CD14-positive monocyte (primary cell): ENCODE data around the gene TIGD3. TPM values are rescaled to one million over a fixed set of nuclear protein-coding genes. Genes with fewer than 3 reads are reported as not detected.

Source experiments
- DNase-seq, 3 donors: peaks; one replicate each; pipeline ENCODE4 v3.0.0-alpha.2; 2011 to 2022
- H2AFZ ChIP-seq: 2 replicates; pipeline ENCODE4 v1.6.0; 2012; ENCODE audit warnings: mild to moderate bottlenecking, low read depth, low read length, inconsistent platforms; ENCODE audit not compliant: insufficient read depth, poor library complexity, severe bottlenecking
- H3K27ac ChIP-seq, 2 donors: 1 replicate in 1 of 2; 2 replicates in 1 of 2; pipeline ENCODE4 v1.5.1; 2012 to 2013; ENCODE audit warnings: low read length in 2 of 2, control low read depth in 1 of 2, inconsistent platforms in 1 of 2, low read depth in 1 of 2, mild to moderate bottlenecking in 1 of 2
- H3K27me3 ChIP-seq, 2 donors: one replicate each; pipeline versions ENCODE4 v1.6.0 to v1.6.1; 2011 to 2013; ENCODE audit warnings: low read length in 2 of 2; ENCODE audit not compliant: control insufficient read depth in 2 of 2, insufficient read depth in 2 of 2
- H3K36me3 ChIP-seq, 2 donors: replicated peaks in 1 of 2; 1 replicate in 1 of 2; 2 replicates in 1 of 2; pipeline versions ENCODE4 v1.5.1 to v1.6.1; 2012 to 2013; ENCODE audit warnings: low read length in 2 of 2, control low read depth in 1 of 2, inconsistent platforms in 1 of 2, mild to moderate bottlenecking in 1 of 2; ENCODE audit not compliant: insufficient read depth in 2 of 2, control insufficient read depth in 1 of 2
- H3K4me1 ChIP-seq, 2 donors: 1 replicate in 1 of 2; 2 replicates in 1 of 2; pipeline versions ENCODE4 v1.5.1 to v1.6.1; 2012 to 2013; ENCODE audit warnings: low read length in 2 of 2, control low read depth in 1 of 2, inconsistent platforms in 1 of 2, mild to moderate bottlenecking in 1 of 2, moderate library complexity in 1 of 2; ENCODE audit not compliant: insufficient read depth in 2 of 2, control insufficient read depth in 1 of 2
- H3K4me2 ChIP-seq: replicated peaks from 2 replicates; pipeline ENCODE3; 2012; ENCODE audit warnings: low read length, moderate library complexity, mild to moderate bottlenecking; ENCODE audit not compliant: poor library complexity, severe bottlenecking; ENCODE audit errors: extremely low read depth
- H3K4me3 ChIP-seq, 3 experiments: fragments of 200-600 bp in 1 of 3; sonication (generic) in 1 of 3; replicated peaks in 1 of 3; 1 replicate in 2 of 3; 2 replicates in 1 of 3; pipeline ENCODE4 v1.5.1; 2011 to 2013; ENCODE audit warnings: low read length in 3 of 3, mild to moderate bottlenecking in 3 of 3, control low read depth in 2 of 3, low read depth in 2 of 3, inconsistent platforms in 1 of 3, moderate library complexity in 1 of 3
- H3K79me2 ChIP-seq: 2 replicates; pipeline ENCODE4 v1.6.0; 2012; ENCODE audit warnings: mild to moderate bottlenecking, control low read depth, inconsistent platforms, low read length, moderate library complexity; ENCODE audit not compliant: insufficient read depth
- H3K9ac ChIP-seq: 2 replicates; pipeline ENCODE4 v1.6.0; 2017; ENCODE audit warnings: low read length, mild to moderate bottlenecking; ENCODE audit not compliant: insufficient read depth, poor library complexity, severe bottlenecking
- H3K9me3 ChIP-seq, 2 donors: replicated peaks in 1 of 2; 1 replicate in 1 of 2; 2 replicates in 1 of 2; pipeline versions ENCODE4 v1.5.1 to v1.6.1; 2012 to 2013; ENCODE audit warnings: low read length in 2 of 2, control low read depth in 1 of 2; ENCODE audit not compliant: control insufficient read depth in 1 of 2, insufficient read depth in 1 of 2
- H4K20me1 ChIP-seq: 2 replicates; pipeline ENCODE4 v1.6.0; 2012; ENCODE audit warnings: mild to moderate bottlenecking, low read length, control low read depth, moderate library complexity; ENCODE audit not compliant: insufficient read depth
- H3K27ac Mint-ChIP-seq, 7 donors: one replicate each; pipeline ENCODE4 v1.8.0; 2020; ENCODE audit warnings: mild to moderate bottlenecking in 7 of 7, mixed read lengths in 7 of 7, moderate library complexity in 6 of 7, inconsistent platforms in 2 of 7
- H3K27me3 Mint-ChIP-seq, 3 donors: one replicate each; pipeline ENCODE4 v1.8.0; 2021 to 2022; ENCODE audit warnings: low read depth in 3 of 3, mild to moderate bottlenecking in 3 of 3, mixed read lengths in 3 of 3, moderate library complexity in 3 of 3, inconsistent platforms in 1 of 3
- H3K36me3 Mint-ChIP-seq, 2 donors: one replicate each; pipeline ENCODE4 v1.8.0; 2020; ENCODE audit warnings: mixed read lengths in 2 of 2, inconsistent platforms in 1 of 2, mild to moderate bottlenecking in 1 of 2
- H3K4me1 Mint-ChIP-seq: one replicate; pipeline ENCODE4 v1.8.0; 2020; ENCODE audit warnings: mild to moderate bottlenecking, mixed read lengths
- H3K4me3 Mint-ChIP-seq, 2 donors: one replicate each; pipeline ENCODE4 v1.8.0; 2020; ENCODE audit warnings: mild to moderate bottlenecking in 2 of 2, mixed read lengths in 2 of 2, moderate library complexity in 1 of 2
- H3K9me3 Mint-ChIP-seq, 7 donors: one replicate each; pipeline ENCODE4 v1.8.0; 2020 to 2022; ENCODE audit warnings: mixed read lengths in 7 of 7, mild to moderate bottlenecking in 6 of 7, moderate library complexity in 6 of 7, inconsistent platforms in 2 of 7
- WGBS: methylation state at CpG from one replicate; pipeline ENCODE4 v1.1.5; 2013; ENCODE audit warnings: missing lambda C conversion rate; ENCODE audit not compliant: insufficient coverage; 5-methylcytosine and 5-hydroxymethylcytosine counted together
- intact Hi-C, 2 donors: fragments of 100-400 bp; cut with micrococcal nuclease; formaldehyde crosslinking; loops; one replicate each; pipeline versions ENCODE4 v1.15.0 to v1.15.1; 2023
- polyA plus RNA-seq, 3 donors: library from polyadenylated mRNA; depleted of rRNA in 1 of 3; unstranded in 2 of 3; stranded (reverse) in 1 of 3; fragments of 300-500 nt in 2 of 3; fragments of >200 nt in 1 of 3; fragmentation: Illumina TruSeq in 2 of 3; gene quantifications; 1 replicate in 2 of 3; 2 replicates in 1 of 3; pipeline ENCODE4 v1.2.3, GENCODE V29; 2012 to 2021
- TF ChIP-seq, protein P1 (sequence below): fragments of 200-600 bp; IDR thresholded peaks from one replicate; pipeline ENCODE4 v1.8.0; 2022; ENCODE audit warnings: antibody characterized with exemption, mild to moderate bottlenecking

Gene TIGD3
- polyA plus RNA-seq, 3 donors: 1.7 to 3.7 (median 2.8) TPM

DNA sequence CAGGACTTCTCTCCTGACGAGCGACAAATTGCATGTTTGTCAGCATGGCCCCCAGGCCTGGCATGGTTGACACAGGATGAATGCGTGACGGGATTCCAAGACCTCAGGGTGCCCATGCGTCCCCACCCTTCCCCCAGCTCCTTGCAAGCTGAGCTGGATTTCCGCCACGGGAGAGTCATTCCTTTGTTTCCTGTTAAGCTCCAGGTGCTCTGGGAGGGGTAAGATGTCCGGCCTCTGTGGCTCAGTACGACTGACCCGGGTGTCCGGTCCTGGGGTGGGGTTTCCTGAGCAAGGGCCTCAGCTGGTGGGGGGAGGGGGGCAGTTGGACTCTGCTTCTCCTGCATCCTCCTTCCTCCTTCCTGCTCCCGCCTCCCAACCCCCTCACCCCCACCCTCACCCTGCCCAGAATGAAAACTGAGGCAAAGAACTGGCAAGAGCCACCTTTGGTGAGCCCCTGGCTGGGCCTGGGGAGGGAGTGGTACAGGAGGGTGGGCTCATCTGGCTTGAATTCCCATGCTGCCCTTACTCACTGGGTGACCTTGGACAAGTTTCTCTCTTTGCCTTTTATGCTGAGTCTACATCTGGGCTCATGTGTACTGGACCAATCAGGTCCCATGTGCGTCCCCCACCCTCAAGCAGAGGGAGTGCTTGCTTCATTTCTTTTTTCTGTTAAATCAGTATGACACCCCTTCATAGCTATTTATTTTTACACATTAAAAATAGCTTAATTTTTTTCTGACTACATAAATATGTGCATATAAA is 37.3 kb upstream of the TIGD3 start:
- H3K4me2 ChIP-seq: peak overlapping the region; percentile 89
- H3K79me2 ChIP-seq: peaks cover 7% of the 10 kb centered on the region
- H3K4me3 Mint-ChIP-seq: peak overlapping the region; percentile 86 to 90

DNA sequence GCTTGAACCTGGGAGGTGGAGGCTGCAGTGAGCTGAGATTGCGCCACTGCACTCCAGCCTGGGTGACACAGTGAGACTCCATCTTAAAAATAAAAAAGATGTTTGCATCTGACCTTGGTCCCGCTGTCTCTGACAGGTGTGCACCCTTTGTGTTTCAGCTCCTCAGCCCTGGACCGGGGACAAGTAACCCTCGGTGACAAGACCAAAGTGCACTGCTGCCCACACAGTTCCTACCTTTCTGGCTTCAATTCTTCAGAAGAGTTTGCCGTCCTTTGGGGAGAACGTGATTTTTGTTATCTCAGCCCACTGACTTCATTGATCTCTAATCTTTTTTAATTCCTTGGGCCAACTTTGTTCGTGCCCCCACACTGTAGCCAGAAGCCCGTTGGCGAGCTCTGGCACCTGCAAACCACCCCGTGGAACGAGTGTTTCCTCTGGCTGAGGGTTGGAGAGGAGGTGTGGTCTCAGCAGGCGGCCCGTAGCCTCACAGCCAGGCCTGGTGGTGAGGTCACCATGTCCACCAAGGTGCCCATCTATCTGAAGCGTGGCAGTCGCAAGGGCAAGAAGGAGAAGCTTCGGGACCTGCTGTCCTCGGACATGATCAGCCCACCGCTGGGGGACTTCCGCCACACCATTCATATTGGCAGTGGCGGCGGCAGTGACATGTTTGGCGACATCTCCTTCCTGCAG is 34.0 kb upstream of the TIGD3 start:
- no peak for DNase-seq
- Histone ChIP-seq H3K27ac (no peak overlapping the region), H3K27me3 (no peaks in the 10 kb centered on the region), H3K9ac (no peak overlapping the region), H3K4me3 (no peak overlapping the region), H3K79me2 (peaks cover 7% of the 10 kb centered on the region), H2AFZ (no peak overlapping the region), H3K4me2 (no peak overlapping the region), H3K36me3 (peaks cover 22 to 24% of the 10 kb centered on the region in 2 donors), H3K4me1 (peaks cover 20 to 22% of the 10 kb centered on the region in 2 donors), H4K20me1 (peaks cover 83% of the 10 kb centered on the region), H3K9me3 (no peaks in the 10 kb centered on the region)
- intact Hi-C loops: no loop called here
- Mint-ChIP-seq H3K27ac (no peak overlapping the region), H3K27me3 (peaks cover 6 to 12% (median 9%) of the 10 kb centered on the region in 3 donors), H3K9me3 (peaks cover 0 to 3% (median 0%) of the 10 kb centered on the region in 7 donors), H3K36me3 (peaks cover 25 to 26% of the 10 kb centered on the region in 2 donors), H3K4me3 (no peak overlapping the region), H3K4me1 (peaks cover 19% of the 10 kb centered on the region)
- 91% methylated on average over 16 of the region's 22 CpGs for WGBS
- TF ChIP-seq, protein P1, sequence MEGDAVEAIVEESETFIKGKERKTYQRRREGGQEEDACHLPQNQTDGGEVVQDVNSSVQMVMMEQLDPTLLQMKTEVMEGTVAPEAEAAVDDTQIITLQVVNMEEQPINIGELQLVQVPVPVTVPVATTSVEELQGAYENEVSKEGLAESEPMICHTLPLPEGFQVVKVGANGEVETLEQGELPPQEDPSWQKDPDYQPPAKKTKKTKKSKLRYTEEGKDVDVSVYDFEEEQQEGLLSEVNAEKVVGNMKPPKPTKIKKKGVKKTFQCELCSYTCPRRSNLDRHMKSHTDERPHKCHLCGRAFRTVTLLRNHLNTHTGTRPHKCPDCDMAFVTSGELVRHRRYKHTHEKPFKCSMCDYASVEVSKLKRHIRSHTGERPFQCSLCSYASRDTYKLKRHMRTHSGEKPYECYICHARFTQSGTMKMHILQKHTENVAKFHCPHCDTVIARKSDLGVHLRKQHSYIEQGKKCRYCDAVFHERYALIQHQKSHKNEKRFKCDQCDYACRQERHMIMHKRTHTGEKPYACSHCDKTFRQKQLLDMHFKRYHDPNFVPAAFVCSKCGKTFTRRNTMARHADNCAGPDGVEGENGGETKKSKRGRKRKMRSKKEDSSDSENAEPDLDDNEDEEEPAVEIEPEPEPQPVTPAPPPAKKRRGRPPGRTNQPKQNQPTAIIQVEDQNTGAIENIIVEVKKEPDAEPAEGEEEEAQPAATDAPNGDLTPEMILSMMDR: no peak

More for the DNA sequence above, 37.3 kb upstream of the TIGD3 start:
- TF ChIP-seq, protein P1: no peak
- peaks cover 37 to 50% of the 10 kb centered on the region in 2 donors for H3K4me1 ChIP-seq
- intact Hi-C loops: loop anchor here in 1 of 2 donors (10.0 kb wide), 1 partner anchor 112 kb away; no protein-coding TSS in a partner anchor
- Mint-ChIP-seq H3K27me3 (peaks cover 18 to 32% (median 25%) of the 10 kb centered on the region in 3 donors), H3K36me3 (peaks cover 20 to 24% of the 10 kb centered on the region in 2 donors), H3K4me1 (peaks cover 33% of the 10 kb centered on the region), H3K9me3 (peaks cover 0 to 3% (median 0%) of the 10 kb centered on the region in 7 donors), H3K27ac (peak overlapping the region in 6 of 7 donors; percentile 30 to 89 (median 52))
- peak overlapping the region; percentile 13 to 53 for H3K27ac ChIP-seq
- no peak overlapping the region for H2AFZ ChIP-seq
- no peak for DNase-seq
- H3K9me3 ChIP-seq: no peaks in the 10 kb centered on the region
- H3K27me3 ChIP-seq: peaks cover 2 to 11% of the 10 kb centered on the region in 2 donors
- H3K4me3 ChIP-seq: peak overlapping the region in 1 of 3 experiments; percentile 98
- H4K20me1 ChIP-seq: peaks cover 73% of the 10 kb centered on the region
- H3K36me3 ChIP-seq: peaks cover 18 to 19% of the 10 kb centered on the region in 2 donors
- 80% methylated on average over 2 of the region's 13 CpGs for WGBS
- no peak overlapping the region for H3K9ac ChIP-seq
